Esophagus muscularis mucosa (tissue), 4 donors: ENCODE data around the gene EPGN. TPM values are rescaled to one million over a fixed set of nuclear protein-coding genes. Genes with fewer than 3 reads are reported as not detected.

ENCODE experiments used
- DNase-seq: peaks from one replicate; pipeline ENCODE4 v3.0.0-alpha.2; 2017; ENCODE audit errors: extremely low spot score
- H3K27ac ChIP-seq, 4 donors: fragments of 200-600 bp; sonication (generic); replicated peaks in 1 of 4; 1 replicate in 3 of 4; 2 replicates in 1 of 4; pipeline ENCODE4 v1.5.1; 2016 to 2019; ENCODE audit warnings: mild to moderate bottlenecking in 1 of 4
- H3K27me3 ChIP-seq, 4 donors: fragments of 200-600 bp; sonication (generic); one replicate each; pipeline versions ENCODE4 v1.5.1 to v1.6.0; 2016 to 2019
- H3K36me3 ChIP-seq, 4 donors: fragments of 200-600 bp; sonication (generic); one replicate each; pipeline ENCODE4 v1.5.1; 2016 to 2019
- H3K4me1 ChIP-seq, 4 donors: fragments of 200-600 bp; sonication (generic); one replicate each; pipeline ENCODE4 v1.5.1; 2016 to 2019
- H3K4me3 ChIP-seq, 4 donors: fragments of 200-600 bp; sonication (generic); 1 replicate in 2 of 4; 2 replicates in 2 of 4; pipeline ENCODE4 v1.5.1; 2016 to 2019; ENCODE audit warnings: mild to moderate bottlenecking in 4 of 4, moderate library complexity in 1 of 4
- H3K9me3 ChIP-seq, 4 donors: fragments of 200-600 bp; sonication (generic); 1 replicate in 3 of 4; 2 replicates in 1 of 4; pipeline ENCODE4 v1.5.1; 2016 to 2019
- EP300 ChIP-seq: sonication (generic); formaldehyde crosslinking; IDR thresholded peaks from one replicate; pipeline ENCODE4 v1.6.1; 2017; ENCODE audit warnings: antibody characterized with exemption
- POLR2A ChIP-seq: fragments of 450-650 bp; IDR thresholded peaks from one replicate; pipeline ENCODE4 v1.6.1; 2017; ENCODE audit warnings: antibody characterized with exemption, moderate library complexity, mild to moderate bottlenecking, low read depth
- POLR2AphosphoS5 ChIP-seq, 2 donors: sonication (generic); formaldehyde crosslinking; IDR thresholded peaks; one replicate each; pipeline ENCODE4 v1.6.1; 2017; ENCODE audit warnings: antibody characterized with exemption in 2 of 2
- whole genome bisulfite sequencing: methylation state at CpG from one replicate; pipeline ENCODE4 v1.1.5; 2018; 5-methylcytosine and 5-hydroxymethylcytosine counted together
- intact Hi-C: fragments of 100-400 bp; cut with DNase I; formaldehyde crosslinking; loops from one replicate; pipeline ENCODE4 v1.15.1; 2023
- total RNA-seq, 4 donors: library from RNA; depleted of rRNA; stranded (reverse); fragments of >200 nt; gene quantifications; one replicate each; pipeline versions ENCODE4 v1.1.0 to v1.2.1, GENCODE V29; 2016
- TF ChIP-seq, protein P1 (sequence below), 3 experiments: fragments of 200-600 bp in 2 of 3; fragments of 450-650 bp in 1 of 3; sonication (generic) in 2 of 3; IDR thresholded peaks; one replicate each; pipeline ENCODE4 v1.5.1; 2017 to 2019; ENCODE audit warnings: antibody characterized with exemption in 3 of 3, mild to moderate bottlenecking in 2 of 3, moderate library complexity in 1 of 3

The EPGN gene
- total RNA-seq, 4 donors from 2014 or later, result not detected

DNA sequence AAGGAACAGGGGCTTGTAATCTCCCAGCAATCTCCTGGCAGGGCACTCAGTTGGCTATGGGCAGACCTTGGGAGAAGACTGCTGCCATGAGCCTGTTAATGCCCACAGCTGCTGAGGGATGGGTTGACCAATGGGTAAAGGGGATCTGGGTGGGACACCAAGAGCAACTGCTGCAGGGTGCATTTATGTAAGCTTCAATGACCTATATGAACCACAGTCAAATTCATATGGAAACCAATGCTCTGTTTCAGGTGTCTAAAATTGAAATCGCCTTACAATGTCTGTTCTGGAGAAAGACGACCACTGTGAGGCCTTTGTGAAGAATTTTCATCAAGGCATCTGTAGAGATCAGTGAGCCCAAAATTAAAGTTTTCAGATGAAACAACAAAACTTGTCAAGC is 6.1 kb downstream of the EPGN start:
- Histone ChIP-seq H3K36me3 (no peaks in the 10 kb centered on the region), H3K4me3 (no peak overlapping the region), H3K4me1 (no peaks in the 10 kb centered on the region), H3K27me3 (no peaks in the 10 kb centered on the region), H3K27ac (no peak overlapping the region), H3K9me3 (no peaks in the 10 kb centered on the region)
- WGBS, result 89% methylated on average over 2 of the region's 2 CpGs
- intact Hi-C loops, result loop anchor here (10.0 kb wide), 2 partner anchors 90 to 120 kb away; no protein-coding TSS in a partner anchor
- TF ChIP-seq EP300 (no peak), POLR2AphosphoS5 (IDR thresholded peaks at IDR 0.05) (no peak), POLR2A (no peak)
- TF ChIP-seq, protein P1, sequence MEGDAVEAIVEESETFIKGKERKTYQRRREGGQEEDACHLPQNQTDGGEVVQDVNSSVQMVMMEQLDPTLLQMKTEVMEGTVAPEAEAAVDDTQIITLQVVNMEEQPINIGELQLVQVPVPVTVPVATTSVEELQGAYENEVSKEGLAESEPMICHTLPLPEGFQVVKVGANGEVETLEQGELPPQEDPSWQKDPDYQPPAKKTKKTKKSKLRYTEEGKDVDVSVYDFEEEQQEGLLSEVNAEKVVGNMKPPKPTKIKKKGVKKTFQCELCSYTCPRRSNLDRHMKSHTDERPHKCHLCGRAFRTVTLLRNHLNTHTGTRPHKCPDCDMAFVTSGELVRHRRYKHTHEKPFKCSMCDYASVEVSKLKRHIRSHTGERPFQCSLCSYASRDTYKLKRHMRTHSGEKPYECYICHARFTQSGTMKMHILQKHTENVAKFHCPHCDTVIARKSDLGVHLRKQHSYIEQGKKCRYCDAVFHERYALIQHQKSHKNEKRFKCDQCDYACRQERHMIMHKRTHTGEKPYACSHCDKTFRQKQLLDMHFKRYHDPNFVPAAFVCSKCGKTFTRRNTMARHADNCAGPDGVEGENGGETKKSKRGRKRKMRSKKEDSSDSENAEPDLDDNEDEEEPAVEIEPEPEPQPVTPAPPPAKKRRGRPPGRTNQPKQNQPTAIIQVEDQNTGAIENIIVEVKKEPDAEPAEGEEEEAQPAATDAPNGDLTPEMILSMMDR (IDR thresholded peaks at IDR 0.05), result no peak
- no peak for DNase-seq

DNA sequence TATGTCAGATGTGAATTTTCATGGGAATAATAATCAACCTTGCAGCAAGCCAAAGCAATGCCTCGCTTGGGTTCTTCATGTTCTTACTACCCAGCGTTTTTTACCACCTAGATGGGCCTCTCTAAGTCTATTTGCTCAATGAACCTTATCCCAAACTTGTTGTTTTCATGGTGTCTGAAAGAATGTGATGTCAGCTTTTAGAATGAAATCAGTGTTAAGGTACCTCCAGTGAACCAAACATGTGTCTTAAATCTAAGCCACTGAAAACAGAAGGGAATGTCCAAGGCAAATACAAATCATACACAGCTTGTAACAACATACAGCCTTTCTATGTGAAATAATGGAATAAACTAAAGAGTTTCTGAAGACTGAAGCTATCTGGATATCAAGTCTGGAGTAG is 6.7 kb downstream of the EPGN start:
- H3K27me3 ChIP-seq, result no peaks in the 10 kb centered on the region
- intact Hi-C loops, result loop anchor here (10.0 kb wide), 2 partner anchors 90 to 120 kb away; no protein-coding TSS in a partner anchor
- WGBS, result 88% methylated on average over 2 of the region's 2 CpGs
- no peak for DNase-seq
- no peaks in the 10 kb centered on the region for H3K9me3 ChIP-seq
- H3K27ac ChIP-seq, result no peak overlapping the region
- TF ChIP-seq EP300, result no peak
- TF ChIP-seq, protein P1 (IDR thresholded peaks at IDR 0.05), result no peak
- H3K4me1 ChIP-seq, result no peaks in the 10 kb centered on the region
- H3K4me3 ChIP-seq, result no peak overlapping the region
- no peaks in the 10 kb centered on the region for H3K36me3 ChIP-seq

DNA sequence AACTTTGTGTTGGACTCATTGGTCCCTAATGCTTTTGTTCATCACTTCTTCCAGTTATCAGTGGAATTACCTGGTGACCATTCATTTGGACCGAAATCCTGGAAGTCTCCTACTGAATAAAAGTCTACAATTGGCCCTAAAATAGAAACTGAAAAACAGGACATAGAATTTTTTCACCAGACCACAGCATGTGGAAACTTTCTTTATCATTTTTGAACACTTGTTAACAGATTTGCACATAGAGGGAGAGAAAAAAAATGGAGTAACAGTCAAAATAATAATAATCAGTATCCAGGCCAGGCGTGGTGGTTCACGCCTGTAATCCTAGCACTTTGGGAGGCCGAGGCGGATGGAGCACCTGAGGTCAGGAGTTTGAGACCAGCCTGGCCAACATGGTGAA is 7.1 kb downstream of the EPGN start:
- Histone ChIP-seq H3K27ac (no peak overlapping the region), H3K36me3 (no peaks in the 10 kb centered on the region), H3K4me3 (no peak overlapping the region), H3K9me3 (no peaks in the 10 kb centered on the region), H3K27me3 (no peaks in the 10 kb centered on the region), H3K4me1 (peaks cover 0 to 3% (median 0%) of the 10 kb centered on the region in 4 donors)
- WGBS, result 91% methylated on average over 5 of the region's 5 CpGs
- no peak for DNase-seq
- intact Hi-C loops, result loop anchor here (10.0 kb wide), 2 partner anchors 91 to 121 kb away; no protein-coding TSS in a partner anchor
- no peak for TF ChIP-seq EP300
- TF ChIP-seq, protein P1 (IDR thresholded peaks at IDR 0.05), result no peak
- TF ChIP-seq POLR2A, result no peak
- TF ChIP-seq POLR2AphosphoS5 (IDR thresholded peaks at IDR 0.05), result no peak

DNA sequence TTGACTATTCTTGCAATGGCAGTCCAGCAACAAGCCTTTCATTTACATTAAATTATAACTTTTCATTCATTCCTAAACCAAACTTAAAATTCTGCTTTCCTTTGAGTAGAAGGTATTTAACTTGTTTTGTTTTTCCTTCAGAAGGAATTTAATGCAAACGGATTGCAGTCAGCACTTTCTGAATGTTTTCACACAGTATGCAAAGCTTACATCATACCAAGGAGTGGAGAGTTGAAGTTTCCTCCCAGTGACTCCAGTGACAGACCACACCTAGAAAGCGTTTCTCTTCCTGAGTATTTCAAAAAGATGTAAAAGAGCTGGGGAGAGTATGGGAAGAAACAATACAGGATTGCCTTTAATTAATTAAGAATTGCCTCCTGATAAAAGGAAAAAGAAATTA is 8.1 kb downstream of the EPGN start:
- H3K9me3 ChIP-seq, result no peaks in the 10 kb centered on the region
- no peak for DNase-seq
- intact Hi-C loops, result loop anchor here (10.0 kb wide), 2 partner anchors 92 to 122 kb away; no protein-coding TSS in a partner anchor
- no peaks in the 10 kb centered on the region for H3K27me3 ChIP-seq
- H3K4me1 ChIP-seq, result peaks cover 0 to 8% (median 4%) of the 10 kb centered on the region in 4 donors
- H3K4me3 ChIP-seq, result no peak overlapping the region
- no peaks in the 10 kb centered on the region for H3K36me3 ChIP-seq
- H3K27ac ChIP-seq, result no peak overlapping the region
- WGBS, result 40% methylated on average over 2 of the region's 2 CpGs
- TF ChIP-seq POLR2A (no peak), POLR2AphosphoS5 (IDR thresholded peaks at IDR 0.05) (no peak), EP300 (no peak)
- TF ChIP-seq, protein P1 (IDR thresholded peaks at IDR 0.05), result no peak
